K562 (cell line): ENCODE results near the gene TIMM44. TPM values are rescaled to one million over a fixed set of nuclear protein-coding genes. Genes with fewer than 3 reads are reported as not detected.

ENCODE experiments used
- DNMT1 ChIP-seq: fragments of 450-650 bp; IDR thresholded peaks from 2 replicates; pipeline ENCODE4 v1.6.1; 2016; ENCODE audit warnings: antibody characterized with exemption, mild to moderate bottlenecking
- EP400 ChIP-seq: fragments of 450-650 bp; IDR thresholded peaks from 2 replicates; pipeline ENCODE4 v1.6.1; 2017; ENCODE audit warnings: antibody characterized with exemption, mild to moderate bottlenecking, moderate library complexity
- FOXK1 ChIP-seq: sonication (generic); formaldehyde crosslinking; IDR thresholded peaks from 2 replicates; pipeline ENCODE4 v1.8.0; 2022; ENCODE audit warnings: missing genetic modification reagents, mild to moderate bottlenecking, borderline replicate concordance
- HLTF ChIP-seq: fragments of 450-650 bp; IDR thresholded peaks from 2 replicates; pipeline ENCODE4 v1.6.1; 2016
- KLF6 ChIP-seq: fragments of 250-450 bp; sonication (Bioruptor Pico); IDR thresholded peaks from 2 replicates; pipeline ENCODE4 v1.4.0; 2020; ENCODE audit warnings: mild to moderate bottlenecking, moderate library complexity, borderline replicate concordance
- MCM3 ChIP-seq: fragments of 450-650 bp; IDR thresholded peaks from 2 replicates; pipeline ENCODE4 v1.6.1; 2016
- PHF8 ChIP-seq: fragments of 200-600 bp; sonication (generic); IDR thresholded peaks from 2 replicates; pipeline ENCODE4 v1.6.1; 2012; ENCODE audit warnings: mixed run types, mild to moderate bottlenecking, inconsistent platforms, low read length, moderate library complexity, borderline replicate concordance
- POLR2H ChIP-seq: IDR thresholded peaks from 2 replicates; pipeline ENCODE4 v1.6.1; 2016; ENCODE audit warnings: missing genetic modification characterization, low read depth, mild to moderate bottlenecking, control low read depth, missing compliant biosample characterization, moderate library complexity
- PPARD ChIP-seq: fragments of 250-450 bp; sonication (Bioruptor Pico); IDR thresholded peaks from 2 replicates; pipeline ENCODE4 v1.8.0; 2022; ENCODE audit warnings: inconsistent platforms, mild to moderate bottlenecking, moderate library complexity
- RFX5 ChIP-seq: IDR thresholded peaks from 2 replicates; pipeline ENCODE4 v1.6.1; 2011; ENCODE audit warnings: low read depth, mild to moderate bottlenecking, improper control_type of control experiment, low read length
- SAFB ChIP-seq: fragments of 200-400 bp; formaldehyde crosslinking; IDR thresholded peaks from 2 replicates; pipeline ENCODE4 v1.6.1; 2017; ENCODE audit warnings: low read depth, low read length, borderline replicate concordance
- SRF ChIP-seq, 2 experiments: fragments of 250-450, 450-650 bp in 1 of 2; sonication (Bioruptor Pico) in 1 of 2; sonication (generic) in 1 of 2; formaldehyde crosslinking; IDR thresholded peaks; 2 replicates each; pipeline versions ENCODE4 v1.5.0 to v1.5.1; 2020 to 2022; ENCODE audit warnings: mild to moderate bottlenecking in 1 of 2, missing genetic modification reagents in 1 of 2
- ZFPM2 ChIP-seq: fragments of 250-450 bp; sonication (Bioruptor Pico); IDR thresholded peaks from 2 replicates; pipeline ENCODE4 v1.5.1; 2022; ENCODE audit warnings: mild to moderate bottlenecking
- ZNF436 ChIP-seq: fragments of 250-450, 450-650 bp; sonication (Bioruptor Pico); formaldehyde crosslinking; IDR thresholded peaks from 2 replicates; pipeline ENCODE4 v1.7.0; 2020; ENCODE audit warnings: mild to moderate bottlenecking
- ZNF696 ChIP-seq: fragments of 250-450 bp; sonication (Bioruptor Pico); conservative IDR thresholded peaks from 2 replicates; pipeline ENCODE4 v1.4.0; 2020; ENCODE audit warnings: mild to moderate bottlenecking, moderate library complexity
- polyA plus RNA-seq, 8 experiments: library from polyadenylated mRNA; depleted of rRNA in 4 of 8; stranded (reverse) in 5 of 8; unstranded in 3 of 8; fragments of >200 nt; fragmentation: Nextera tagmentation in 2 of 8; fragmentation: Illumina TruSeq in 1 of 8; extraction: Ambion mirVana in 2 of 8; extraction: Trizol in 1 of 8; gene quantifications; 2 replicates each; pipeline versions ENCODE4 v1.2.1 to v1.2.3, GENCODE V29; 2011 to 2014; ENCODE audit warnings: inconsistent platforms in 1 of 8, missing spikeins in 1 of 8
- total RNA-seq, 7 experiments: library from RNA; depleted of rRNA in 6 of 7; stranded (reverse); fragments of >200 nt in 6 of 7; fragmentation: Illumina TruSeq in 2 of 7; extraction: Trizol in 2 of 7; gene quantifications; 2 replicates each; pipeline versions ENCODE4 v1.2.1 to v1.2.3, GENCODE V29; 2011 to 2021; ENCODE audit warnings: low replicate concordance in 1 of 7
- TF ChIP-seq, protein P1 (sequence below): fragments of 450-650 bp; formaldehyde crosslinking; IDR thresholded peaks from 2 replicates; pipeline ENCODE4 v1.4.0; 2020; ENCODE audit warnings: mild to moderate bottlenecking, moderate library complexity
- TF ChIP-seq, protein P2 (sequence below): fragments of 250-450 bp; sonication (Bioruptor Pico); IDR thresholded peaks from 2 replicates; pipeline ENCODE4 v1.4.0; 2020
- TF ChIP-seq, protein P3 (sequence below): fragments of 450-650 bp; IDR thresholded peaks from 2 replicates; pipeline ENCODE4 v1.6.1; 2016; ENCODE audit warnings: low read depth

Gene TIMM44
- total and polyA plus RNA-seq, 9 of the 15 experiments (the other 6 are each of a cell fraction or from before 2014, with no cell fraction given) = 10.3 to 231 (median 89.3) TPM

DNA sequence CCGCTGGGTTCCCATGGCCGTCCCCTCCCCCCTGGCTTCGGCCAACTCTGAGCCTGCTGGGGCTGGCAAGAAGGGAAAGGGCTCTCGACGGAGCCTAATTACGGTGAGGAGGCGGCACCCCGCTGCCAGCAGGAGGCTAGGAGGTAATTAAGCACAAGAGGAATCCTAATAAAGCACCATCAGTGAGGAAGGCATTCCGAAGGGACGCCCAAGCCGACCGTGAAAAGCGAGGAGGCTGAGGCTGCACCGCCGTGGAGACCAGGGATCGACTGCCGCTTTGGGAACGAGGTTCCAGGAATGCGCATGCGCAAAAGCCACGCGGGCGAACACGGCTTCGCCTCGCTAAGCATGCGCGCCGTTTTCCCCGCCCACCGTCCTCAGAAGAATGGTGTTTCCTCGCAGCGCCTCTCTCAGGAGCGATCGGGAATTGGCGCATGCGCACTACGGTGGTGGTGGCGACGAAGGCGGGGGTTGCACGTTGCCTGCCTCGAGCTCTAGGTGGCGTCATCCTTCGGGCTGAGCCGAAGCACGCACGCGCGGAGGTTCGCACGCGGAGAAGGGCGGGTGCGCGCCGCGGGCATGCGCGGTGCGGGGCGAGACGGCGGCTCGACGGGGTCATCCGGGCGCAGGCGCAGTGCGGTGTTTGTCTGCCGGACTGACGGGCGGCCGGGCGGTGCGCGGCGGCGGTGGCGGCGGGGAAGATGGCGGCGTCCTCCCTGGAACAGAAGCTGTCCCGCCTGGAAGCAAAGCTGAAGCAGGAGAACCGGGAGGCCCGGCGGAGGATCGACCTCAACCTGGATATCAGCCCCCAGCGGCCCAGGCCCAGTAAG, 40.0 kb downstream of the TIMM44 start, which contains the start of gene MAP2K7 (continued):
- TF ChIP-seq, protein P1, sequence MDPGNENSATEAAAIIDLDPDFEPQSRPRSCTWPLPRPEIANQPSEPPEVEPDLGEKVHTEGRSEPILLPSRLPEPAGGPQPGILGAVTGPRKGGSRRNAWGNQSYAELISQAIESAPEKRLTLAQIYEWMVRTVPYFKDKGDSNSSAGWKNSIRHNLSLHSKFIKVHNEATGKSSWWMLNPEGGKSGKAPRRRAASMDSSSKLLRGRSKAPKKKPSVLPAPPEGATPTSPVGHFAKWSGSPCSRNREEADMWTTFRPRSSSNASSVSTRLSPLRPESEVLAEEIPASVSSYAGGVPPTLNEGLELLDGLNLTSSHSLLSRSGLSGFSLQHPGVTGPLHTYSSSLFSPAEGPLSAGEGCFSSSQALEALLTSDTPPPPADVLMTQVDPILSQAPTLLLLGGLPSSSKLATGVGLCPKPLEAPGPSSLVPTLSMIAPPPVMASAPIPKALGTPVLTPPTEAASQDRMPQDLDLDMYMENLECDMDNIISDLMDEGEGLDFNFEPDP (CRISPR knock-in tag) = no peak
- TF ChIP-seq PHF8 = peak; percentile 87; the same call in 1 of the 2 replicates
- TF ChIP-seq DNMT1 = no peak
- TF ChIP-seq POLR2H (tag) = peak; percentile 72; the same call in 1 of the 2 replicates
- no peak for TF ChIP-seq ZNF436
- TF ChIP-seq ZFPM2 = no peak
- TF ChIP-seq MCM3 = no peak
- no peak for TF ChIP-seq FOXK1
- TF ChIP-seq HLTF = no peak
- TF ChIP-seq ZNF696 (CRISPR knock-in tag) = no peak
- TF ChIP-seq SAFB = no peak
- no peak for TF ChIP-seq KLF6
- peak in 1 of 2 experiments; percentile 43; a peak in 1 of 4 replicates for TF ChIP-seq SRF (CRISPR knock-in tag; IDR thresholded peaks at IDR 0.05)
- no peak for TF ChIP-seq RFX5
- TF ChIP-seq, protein P2, sequence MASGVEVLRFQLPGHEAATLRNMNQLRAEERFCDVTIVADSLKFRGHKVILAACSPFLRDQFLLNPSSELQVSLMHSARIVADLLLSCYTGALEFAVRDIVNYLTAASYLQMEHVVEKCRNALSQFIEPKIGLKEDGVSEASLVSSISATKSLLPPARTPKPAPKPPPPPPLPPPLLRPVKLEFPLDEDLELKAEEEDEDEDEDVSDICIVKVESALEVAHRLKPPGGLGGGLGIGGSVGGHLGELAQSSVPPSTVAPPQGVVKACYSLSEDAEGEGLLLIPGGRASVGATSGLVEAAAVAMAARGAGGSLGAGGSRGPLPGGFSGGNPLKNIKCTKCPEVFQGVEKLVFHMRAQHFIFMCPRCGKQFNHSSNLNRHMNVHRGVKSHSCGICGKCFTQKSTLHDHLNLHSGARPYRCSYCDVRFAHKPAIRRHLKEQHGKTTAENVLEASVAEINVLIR = no peak
- TF ChIP-seq EP400 = peak; percentile 88
- TF ChIP-seq, protein P3, sequence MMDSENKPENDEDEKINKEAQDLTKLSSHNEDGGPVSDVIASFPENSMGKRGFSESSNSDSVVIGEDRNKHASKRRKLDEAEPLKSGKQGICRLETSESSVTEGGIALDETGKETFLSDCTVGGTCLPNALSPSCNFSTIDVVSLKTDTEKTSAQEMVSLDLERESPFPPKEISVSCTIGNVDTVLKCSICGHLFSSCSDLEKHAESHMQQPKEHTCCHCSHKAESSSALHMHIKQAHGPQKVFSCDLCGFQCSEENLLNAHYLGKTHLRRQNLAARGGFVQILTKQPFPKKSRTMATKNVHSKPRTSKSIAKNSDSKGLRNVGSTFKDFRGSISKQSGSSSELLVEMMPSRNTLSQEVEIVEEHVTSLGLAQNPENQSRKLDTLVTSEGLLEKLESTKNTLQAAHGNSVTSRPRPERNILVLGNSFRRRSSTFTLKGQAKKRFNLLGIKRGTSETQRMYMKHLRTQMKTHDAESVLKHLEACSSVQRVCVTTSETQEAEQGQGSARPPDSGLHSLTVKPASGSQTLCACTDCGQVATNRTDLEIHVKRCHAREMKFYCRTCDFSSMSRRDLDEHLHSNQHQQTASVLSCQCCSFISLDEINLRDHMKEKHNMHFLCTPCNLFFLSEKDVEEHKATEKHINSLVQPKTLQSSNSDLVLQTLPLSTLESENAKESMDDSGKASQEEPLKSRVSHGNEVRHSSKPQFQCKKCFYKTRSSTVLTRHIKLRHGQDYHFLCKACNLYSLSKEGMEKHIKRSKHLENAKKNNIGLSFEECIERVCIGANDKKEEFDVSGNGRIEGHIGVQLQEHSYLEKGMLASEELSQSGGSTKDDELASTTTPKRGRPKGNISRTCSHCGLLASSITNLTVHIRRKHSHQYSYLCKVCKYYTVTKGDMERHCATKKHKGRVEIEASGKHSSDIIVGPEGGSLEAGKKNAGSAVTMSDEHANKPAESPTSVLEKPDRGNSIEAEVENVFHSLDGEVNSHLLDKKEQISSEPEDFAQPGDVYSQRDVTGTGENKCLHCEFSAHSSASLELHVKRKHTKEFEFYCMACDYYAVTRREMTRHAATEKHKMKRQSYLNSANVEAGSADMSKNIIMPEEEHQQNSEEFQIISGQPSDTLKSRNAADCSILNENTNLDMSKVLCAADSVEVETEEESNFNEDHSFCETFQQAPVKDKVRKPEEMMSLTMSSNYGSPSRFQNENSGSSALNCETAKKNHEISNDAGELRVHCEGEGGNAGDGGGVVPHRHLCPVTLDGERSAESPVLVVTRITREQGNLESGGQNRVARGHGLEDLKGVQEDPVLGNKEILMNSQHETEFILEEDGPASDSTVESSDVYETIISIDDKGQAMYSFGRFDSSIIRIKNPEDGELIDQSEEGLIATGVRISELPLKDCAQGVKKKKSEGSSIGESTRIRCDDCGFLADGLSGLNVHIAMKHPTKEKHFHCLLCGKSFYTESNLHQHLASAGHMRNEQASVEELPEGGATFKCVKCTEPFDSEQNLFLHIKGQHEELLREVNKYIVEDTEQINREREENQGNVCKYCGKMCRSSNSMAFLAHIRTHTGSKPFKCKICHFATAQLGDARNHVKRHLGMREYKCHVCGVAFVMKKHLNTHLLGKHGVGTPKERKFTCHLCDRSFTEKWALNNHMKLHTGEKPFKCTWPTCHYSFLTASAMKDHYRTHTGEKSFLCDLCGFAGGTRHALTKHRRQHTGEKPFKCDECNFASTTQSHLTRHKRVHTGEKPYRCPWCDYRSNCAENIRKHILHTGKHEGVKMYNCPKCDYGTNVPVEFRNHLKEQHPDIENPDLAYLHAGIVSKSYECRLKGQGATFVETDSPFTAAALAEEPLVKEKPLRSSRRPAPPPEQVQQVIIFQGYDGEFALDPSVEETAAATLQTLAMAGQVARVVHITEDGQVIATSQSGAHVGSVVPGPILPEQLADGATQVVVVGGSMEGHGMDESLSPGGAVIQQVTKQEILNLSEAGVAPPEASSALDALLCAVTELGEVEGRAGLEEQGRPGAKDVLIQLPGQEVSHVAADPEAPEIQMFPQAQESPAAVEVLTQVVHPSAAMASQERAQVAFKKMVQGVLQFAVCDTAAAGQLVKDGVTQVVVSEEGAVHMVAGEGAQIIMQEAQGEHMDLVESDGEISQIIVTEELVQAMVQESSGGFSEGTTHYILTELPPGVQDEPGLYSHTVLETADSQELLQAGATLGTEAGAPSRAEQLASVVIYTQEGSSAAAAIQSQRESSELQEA = peak; percentile 90
- TF ChIP-seq PPARD = no peak
